H1 (cell line): ENCODE measurements around the gene LMBR1. TPM values are rescaled to one million over a fixed set of nuclear protein-coding genes. Genes with fewer than 3 reads are reported as not detected.

Experiments used
- CTCF ChIA-PET: fragments of 300-600 bp; sonication (Branson Sonifier 250); formaldehyde crosslinking; loops from one replicate; lab custom pipeline; 2021; ENCODE audit not compliant: partially characterized antibody; lab: Charles Lee
- POLR2A ChIA-PET: fragments of 300-600 bp; sonication (Branson Sonifier 250); formaldehyde crosslinking; loops from one replicate; lab custom pipeline; 2021; ENCODE audit warnings: inconsistent platforms; ENCODE audit not compliant: partially characterized antibody; lab: Charles Lee
- DNase-seq, 2 experiments: peaks; one replicate each; pipeline versions ENCODE4 v3.0.0 to v3.0.0-alpha.2; 2010 to 2022; ENCODE audit warnings: low spot score in 2 of 2, low read depth in 1 of 2, mixed read lengths in 1 of 2
- FAIRE-seq: peaks from 2 replicates; lab custom pipeline; 2011; peaks lifted over from hg19 to GRCh38; lab: Jason Lieb, UNC
- H2AFZ ChIP-seq: 2 replicates; pipeline ENCODE4 v1.8.1; 2012; ENCODE audit warnings: low read length, inconsistent platforms
- H2AK5ac ChIP-seq: 2 replicates; pipeline ENCODE4 v1.6.1; 2013; ENCODE audit warnings: low read depth, low read length
- H2BK120ac ChIP-seq: replicated peaks from 2 replicates; pipeline ENCODE3; 2013; ENCODE audit warnings: low read depth, low read length, inconsistent platforms
- H2BK12ac ChIP-seq: 2 replicates; pipeline ENCODE4 v1.6.1; 2013; ENCODE audit warnings: low read depth, low read length
- H2BK15ac ChIP-seq: 2 replicates; pipeline ENCODE4 v1.6.1; 2013; ENCODE audit warnings: low read length
- H2BK20ac ChIP-seq: 2 replicates; pipeline ENCODE4 v1.6.1; 2013; ENCODE audit warnings: low read length
- H2BK5ac ChIP-seq: 2 replicates; pipeline ENCODE4 v1.6.1; 2013; ENCODE audit warnings: low read depth, low read length
- H3K14ac ChIP-seq: 2 replicates; pipeline ENCODE4 v1.6.1; 2013; ENCODE audit warnings: inconsistent platforms; ENCODE audit not compliant: insufficient read length
- H3K18ac ChIP-seq: 2 replicates; pipeline ENCODE4 v1.6.1; 2013; ENCODE audit warnings: low read length; ENCODE audit errors: extremely low read depth
- H3K23ac ChIP-seq: 2 replicates; pipeline ENCODE4 v1.6.1; 2013; ENCODE audit warnings: inconsistent platforms; ENCODE audit not compliant: insufficient read length
- H3K23me2 ChIP-seq: 2 replicates; pipeline ENCODE4 v1.6.1; 2013; ENCODE audit warnings: low read depth, low read length
- H3K27ac ChIP-seq: 2 replicates; pipeline ENCODE4 v1.6.1; 2011; ENCODE audit warnings: low read depth, low read length, inconsistent platforms
- H3K27me3 ChIP-seq, 4 experiments: replicated peaks in 1 of 4; 1 replicate in 1 of 4; 2 replicates in 3 of 4; pipeline versions ENCODE4 v1.6.1 to v1.8.1; 2011 to 2013; ENCODE audit warnings: low read length in 3 of 4, mild to moderate bottlenecking in 3 of 4, inconsistent platforms in 2 of 4, mixed read lengths in 2 of 4, moderate library complexity in 1 of 4; ENCODE audit not compliant: control insufficient read depth in 3 of 4, insufficient read depth in 3 of 4; ENCODE audit errors: extremely low read depth in 1 of 4
- H3K36me3 ChIP-seq, 4 experiments: 2 replicates each; pipeline versions ENCODE4 v1.6.1 to v1.8.1; 2011 to 2013; ENCODE audit warnings: mild to moderate bottlenecking in 4 of 4, low read length in 3 of 4, moderate library complexity in 2 of 4, control low read depth in 1 of 4, inconsistent platforms in 1 of 4; ENCODE audit not compliant: insufficient read depth in 4 of 4, control insufficient read depth in 2 of 4
- H3K4ac ChIP-seq: replicated peaks from 2 replicates; pipeline ENCODE3; 2013; ENCODE audit warnings: low read length, low read depth, mixed read lengths, inconsistent platforms; ENCODE audit not compliant: insufficient read length
- H3K4me1 ChIP-seq, 4 experiments: replicated peaks in 1 of 4; 1 replicate in 1 of 4; 2 replicates in 3 of 4; pipeline versions ENCODE4 v1.6.1 to v1.8.1; 2011 to 2013; ENCODE audit warnings: low read length in 3 of 4, inconsistent platforms in 2 of 4, mixed read lengths in 1 of 4; ENCODE audit not compliant: insufficient read depth in 4 of 4, control insufficient read depth in 3 of 4
- H3K4me2 ChIP-seq, 2 experiments: 2 replicates each; pipeline versions ENCODE4 v1.6.1 to v1.8.1; 2011 to 2013; ENCODE audit warnings: low read depth in 2 of 2, low read length in 2 of 2, control low read depth in 1 of 2, inconsistent platforms in 1 of 2, mild to moderate bottlenecking in 1 of 2; ENCODE audit not compliant: insufficient read depth in 1 of 2
- H3K4me3 ChIP-seq, 4 experiments: fragments of 200-600, 300-600 bp in 1 of 4; sonication (generic), shearing (Covaris generic), sonication (Bioruptor Twin) in 1 of 4; 2 replicates each; pipeline versions ENCODE4 v1.5.1 to v1.8.1; 2011 to 2016; ENCODE audit warnings: low read length in 4 of 4, low read depth in 3 of 4, control low read depth in 2 of 4, inconsistent platforms in 2 of 4, mild to moderate bottlenecking in 2 of 4, mixed read lengths in 1 of 4, moderate library complexity in 1 of 4; ENCODE audit not compliant: insufficient read depth in 2 of 4; ENCODE audit errors: extremely low read depth in 1 of 4
- H3K56ac ChIP-seq: replicated peaks from 2 replicates; pipeline ENCODE3; 2013; ENCODE audit warnings: low read depth, mild to moderate bottlenecking, mixed read lengths, low read length, inconsistent platforms; ENCODE audit not compliant: insufficient read length
- H3K79me1 ChIP-seq: 2 replicates; pipeline ENCODE4 v1.6.1; 2013; ENCODE audit warnings: low read depth, low read length, control low read depth
- H3K79me2 ChIP-seq, 2 experiments: 2 replicates each; pipeline versions ENCODE4 v1.6.1 to v1.8.1; 2012 to 2013; ENCODE audit warnings: low read length in 2 of 2, mild to moderate bottlenecking in 2 of 2, inconsistent platforms in 1 of 2; ENCODE audit not compliant: insufficient read depth in 2 of 2, control insufficient read depth in 1 of 2
- H3K9ac ChIP-seq, 4 experiments: replicated peaks in 1 of 4; 1 replicate in 1 of 4; 2 replicates in 3 of 4; pipeline versions ENCODE4 v1.6.1 to v1.8.1; 2011 to 2013; ENCODE audit warnings: low read depth in 3 of 4, low read length in 3 of 4, control low read depth in 2 of 4, mild to moderate bottlenecking in 2 of 4, moderate library complexity in 2 of 4, inconsistent platforms in 1 of 4; ENCODE audit errors: extremely low read depth in 1 of 4
- H3K9me3 ChIP-seq, 2 experiments: 2 replicates each; pipeline versions ENCODE4 v1.6.1 to v1.8.1; 2012 to 2013; ENCODE audit warnings: mild to moderate bottlenecking in 2 of 2, moderate library complexity in 2 of 2, control low read depth in 1 of 2, inconsistent platforms in 1 of 2, low read depth in 1 of 2, low read length in 1 of 2, mixed read lengths in 1 of 2; ENCODE audit not compliant: insufficient read depth in 2 of 2
- H4K20me1 ChIP-seq, 2 experiments: replicated peaks in 1 of 2; 2 replicates each; pipeline versions ENCODE3 to v1.8.1; 2011 to 2013; ENCODE audit warnings: inconsistent platforms in 2 of 2, low read length in 2 of 2, mild to moderate bottlenecking in 1 of 2; ENCODE audit not compliant: insufficient read depth in 2 of 2, control insufficient read depth in 1 of 2
- H4K5ac ChIP-seq: 2 replicates; pipeline ENCODE4 v1.6.1; 2013; ENCODE audit warnings: low read length, low read depth, mixed read lengths, inconsistent platforms; ENCODE audit not compliant: insufficient read length
- H4K8ac ChIP-seq: 2 replicates; pipeline ENCODE4 v1.8.0; 2013; ENCODE audit warnings: mild to moderate bottlenecking, moderate library complexity, low read length, inconsistent platforms; ENCODE audit not compliant: insufficient read depth; ENCODE audit errors: extremely low read depth
- H4K91ac ChIP-seq: replicated peaks from 2 replicates; pipeline ENCODE3; 2013; ENCODE audit warnings: low read length, mixed read lengths, inconsistent platforms; ENCODE audit not compliant: insufficient read length
- ASH2L ChIP-seq: fragments of 200-600, 300-600 bp; sonication (generic); IDR thresholded peaks from one replicate; pipeline ENCODE4 v1.7.1; 2017; ENCODE audit warnings: low read length
- BCL11A ChIP-seq, 2 experiments: IDR thresholded peaks; one replicate each; pipeline ENCODE4 v1.6.1; 2011; ENCODE audit warnings: low read depth in 2 of 2, low read length in 2 of 2, mild to moderate bottlenecking in 2 of 2
- CBX8 ChIP-seq: fragments of 300-800, 300-1000 bp; sonication (generic); IDR thresholded peaks from 2 replicates; pipeline ENCODE4 v1.7.1; 2016; ENCODE audit warnings: low read depth, low read length, borderline replicate concordance
- JUND ChIP-seq: IDR thresholded peaks from 2 replicates; pipeline ENCODE4 v1.6.1; 2011; ENCODE audit warnings: mild to moderate bottlenecking, improper control_type of control experiment, low read length
- KDM1A ChIP-seq: fragments of 200-600, 300-600 bp; sonication (generic); IDR thresholded peaks from 2 replicates; pipeline ENCODE4 v1.7.1; 2016; ENCODE audit warnings: mild to moderate bottlenecking, low read length, borderline replicate concordance
- MAX ChIP-seq: IDR thresholded peaks from 2 replicates; pipeline ENCODE4 v1.6.1; 2012; ENCODE audit warnings: inconsistent platforms
- PHF8 ChIP-seq: fragments of 200-600 bp; sonication (generic); conservative IDR thresholded peaks from 2 replicates; pipeline ENCODE4 v1.7.1; 2012; ENCODE audit warnings: low read depth, mild to moderate bottlenecking, inconsistent platforms, low read length, moderate library complexity
- SP4 ChIP-seq: IDR thresholded peaks from 2 replicates; pipeline ENCODE4 v1.6.1; 2012; ENCODE audit warnings: low read length, inconsistent platforms
- TCF12 ChIP-seq: IDR thresholded peaks from 2 replicates; pipeline ENCODE4 v1.6.1; 2011; ENCODE audit warnings: low read depth, mild to moderate bottlenecking, low read length
- WGBS, 2 experiments: shearing (Covaris generic) in 1 of 2; methylation state at CpG; one replicate each; pipeline versions ENCODE4 v1.1.6 to v1.1.7; 2013 to 2015; ENCODE audit warnings: low lambda C conversion rate in 2 of 2, mixed read lengths in 2 of 2, inconsistent platforms in 1 of 2, low coverage in 1 of 2, missing lambda C conversion rate in 1 of 2; ENCODE audit not compliant: insufficient replicate concordance in 2 of 2, insufficient coverage in 1 of 2, insufficient read length in 1 of 2; ENCODE audit errors: extremely low coverage in 1 of 2, missing lambda C conversion rate in 1 of 2; 5-methylcytosine and 5-hydroxymethylcytosine counted together
- polyA plus RNA-seq, 7 experiments: library from polyadenylated mRNA; depleted of rRNA in 3 of 7; stranded (reverse) in 5 of 7; unstranded in 2 of 7; fragments of >200 nt in 5 of 7; fragments of 200-250 nt in 2 of 7; gene quantifications; 1 replicate in 5 of 7; 2 replicates in 1 of 7; 4 replicates in 1 of 7; pipeline versions ENCODE4 v1.2.1 to v1.2.3, GENCODE V29; 2011 to 2013; ENCODE audit warnings: missing spikeins in 2 of 7, mixed read lengths in 2 of 7
- total RNA-seq: library from RNA; stranded (reverse); fragmentation: NEBNext Ultra II Directional; extraction: Animal tissue kit (Norgen Biotek cat#: 25700); gene quantifications from 2 replicates; pipeline ENCODE4 v1.2.1, GENCODE V29; 2021
- TF ChIP-seq, protein P1 (sequence below): IDR thresholded peaks from 2 replicates; pipeline ENCODE4 v1.6.1; 2011; ENCODE audit warnings: low read length, improper control_type of control experiment
- TF ChIP-seq, protein P2 (sequence below): IDR thresholded peaks from 2 replicates; pipeline ENCODE4 v1.6.1; 2012; ENCODE audit warnings: inconsistent platforms

LMBR1 gene
- total and polyA plus RNA-seq, 2 of the 8 experiments (the other 6 are each of a cell fraction or from before 2014, with no cell fraction given): 15.1 to 70.4 TPM

- POLR2A ChIA-PET: interaction anchor here (0.6 kb wide), 1 partner anchor 96 kb away, joined by 3 read pairs; no protein-coding TSS in a partner anchor
- TF ChIP-seq ASH2L (no peak), BCL11A (IDR thresholded peaks at IDR 0.05; ENCODE audit: low read depth in 2 of 2, low read length in 2 of 2) (no peak), KDM1A (no peak), SP4 (no peak), TCF12 (no peak), MAX (no peak), JUND (no peak), CBX8 (no peak), PHF8 (no peak)
- TF ChIP-seq, protein P1, sequence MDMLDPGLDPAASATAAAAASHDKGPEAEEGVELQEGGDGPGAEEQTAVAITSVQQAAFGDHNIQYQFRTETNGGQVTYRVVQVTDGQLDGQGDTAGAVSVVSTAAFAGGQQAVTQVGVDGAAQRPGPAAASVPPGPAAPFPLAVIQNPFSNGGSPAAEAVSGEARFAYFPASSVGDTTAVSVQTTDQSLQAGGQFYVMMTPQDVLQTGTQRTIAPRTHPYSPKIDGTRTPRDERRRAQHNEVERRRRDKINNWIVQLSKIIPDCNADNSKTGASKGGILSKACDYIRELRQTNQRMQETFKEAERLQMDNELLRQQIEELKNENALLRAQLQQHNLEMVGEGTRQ: no peak
- TF ChIP-seq, protein P2, sequence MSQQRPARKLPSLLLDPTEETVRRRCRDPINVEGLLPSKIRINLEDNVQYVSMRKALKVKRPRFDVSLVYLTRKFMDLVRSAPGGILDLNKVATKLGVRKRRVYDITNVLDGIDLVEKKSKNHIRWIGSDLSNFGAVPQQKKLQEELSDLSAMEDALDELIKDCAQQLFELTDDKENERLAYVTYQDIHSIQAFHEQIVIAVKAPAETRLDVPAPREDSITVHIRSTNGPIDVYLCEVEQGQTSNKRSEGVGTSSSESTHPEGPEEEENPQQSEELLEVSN: no peak
Observed at GRCh38 chr7:156732091-156732625, 160.8 kb downstream of the LMBR1 start.

More at GRCh38 chr7:156732091-156732625, 160.8 kb downstream of the LMBR1 start:
- no peak overlapping the region for H3K4me3 ChIP-seq
- no peak overlapping the region for H3K14ac ChIP-seq
- H2BK15ac ChIP-seq: no peak overlapping the region
- H3K79me2 ChIP-seq: no peaks in the 10 kb centered on the region
- H4K20me1 ChIP-seq: peaks cover 0 to 1% of the 10 kb centered on the region in 2 experiments
- no peak overlapping the region for H2BK120ac ChIP-seq
- H3K27me3 ChIP-seq: no peaks in the 10 kb centered on the region
- H3K36me3 ChIP-seq: peaks cover 0 to 6% (median 2%) of the 10 kb centered on the region in 4 experiments; a peak in 3 of 8 replicates
- H4K5ac ChIP-seq: no peak overlapping the region
- no peak overlapping the region for H3K9ac ChIP-seq
- no peak overlapping the region for H2AK5ac ChIP-seq
- H3K18ac ChIP-seq: no peak overlapping the region
- DNase-seq: no peak
- no peak overlapping the region for H4K91ac ChIP-seq
- H2AFZ ChIP-seq: no peak overlapping the region
- H3K4ac ChIP-seq: no peak overlapping the region
- no peaks in the 10 kb centered on the region for H3K79me1 ChIP-seq
- no peak overlapping the region for H3K23ac ChIP-seq
- H2BK20ac ChIP-seq: no peak overlapping the region
- H3K23me2 ChIP-seq: no peaks in the 10 kb centered on the region
- no peak for FAIRE-seq
- 89% methylated on average over 4 of the region's 4 CpGs; no CpG with 5 or more reads in 1 of the 2 experiments for WGBS, 2 experiments
- CTCF ChIA-PET: no interaction called here
- H3K9me3 ChIP-seq: no peaks in the 10 kb centered on the region; a peak in 1 of 4 replicates
- H3K27ac ChIP-seq: no peak overlapping the region
- H3K4me2 ChIP-seq: no peak overlapping the region
- H3K56ac ChIP-seq: no peak overlapping the region
- H2BK12ac ChIP-seq: no peak overlapping the region
- no peak overlapping the region for H2BK5ac ChIP-seq
- no peak overlapping the region for H4K8ac ChIP-seq
- no peaks in the 10 kb centered on the region for H3K4me1 ChIP-seq
